Right forelimb (tissue), 1 donor: ENCODE results near the gene DOCK9.

ENCODE experiments used
- DNase-seq: peaks from one replicate; pipeline ENCODE4 v3.0.0-alpha.2; 2018

The DOCK9 gene

DNA sequence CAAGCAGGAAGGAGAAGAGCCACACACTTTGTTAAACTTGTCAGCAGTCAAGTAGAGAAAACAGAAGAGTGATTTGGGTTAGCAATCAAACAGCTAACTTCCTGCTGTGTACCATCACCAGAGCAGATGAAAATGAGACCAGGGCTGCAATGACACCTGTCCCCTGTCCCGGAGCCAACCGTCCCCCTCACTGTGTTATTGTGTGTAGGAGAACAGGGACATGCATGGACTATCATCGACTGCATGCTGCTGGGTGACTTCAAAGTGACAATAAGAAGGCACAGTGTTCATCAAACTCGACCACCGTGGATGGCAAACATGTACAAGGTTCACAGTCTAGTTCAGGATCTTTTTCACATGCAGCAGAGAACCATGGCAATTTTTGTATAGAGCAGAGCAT is 131.3 kb downstream of the DOCK9 start:
- no peak for DNase-seq

DNA sequence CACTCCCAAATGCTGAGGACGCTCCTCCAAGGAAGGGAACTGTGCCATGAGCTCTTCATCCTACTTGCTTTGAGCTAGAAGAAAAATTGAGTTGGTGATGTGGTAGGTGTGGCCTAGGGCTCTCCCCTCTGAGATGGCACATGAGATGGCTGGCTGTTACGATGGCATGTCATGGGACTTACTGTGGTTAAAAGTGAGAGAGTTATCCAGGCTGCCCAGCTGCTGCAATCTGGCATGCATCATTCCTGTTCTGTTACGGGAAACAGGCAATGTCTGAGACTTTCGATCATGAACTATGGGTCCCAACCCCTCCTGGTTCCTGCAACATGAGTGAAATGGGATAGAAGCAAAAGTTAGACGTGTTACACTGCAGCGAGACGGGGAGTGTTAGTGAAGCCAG is 132.1 kb downstream of the DOCK9 start:
- peak; percentile 58 for DNase-seq

DNA sequence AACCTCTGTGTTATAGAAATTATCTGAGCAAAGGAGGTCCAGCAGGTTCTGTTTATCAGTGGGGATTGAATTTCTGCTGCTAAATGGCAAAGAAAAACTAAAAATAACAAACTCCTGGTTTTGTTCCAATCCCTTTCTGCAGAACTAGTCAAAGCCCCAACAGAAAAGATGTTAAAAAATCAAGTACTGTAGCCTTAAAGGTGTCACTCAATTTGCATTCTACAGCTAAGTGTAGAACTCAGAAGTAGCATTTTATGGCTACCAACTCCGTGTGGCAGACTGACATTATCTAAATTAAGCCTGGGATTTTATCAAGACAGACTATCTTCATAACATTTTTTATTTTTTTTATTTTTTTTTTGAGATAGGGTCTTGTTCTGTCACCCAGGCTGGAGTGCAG is 133.8 kb downstream of the DOCK9 start:
- no peak for DNase-seq

DNA sequence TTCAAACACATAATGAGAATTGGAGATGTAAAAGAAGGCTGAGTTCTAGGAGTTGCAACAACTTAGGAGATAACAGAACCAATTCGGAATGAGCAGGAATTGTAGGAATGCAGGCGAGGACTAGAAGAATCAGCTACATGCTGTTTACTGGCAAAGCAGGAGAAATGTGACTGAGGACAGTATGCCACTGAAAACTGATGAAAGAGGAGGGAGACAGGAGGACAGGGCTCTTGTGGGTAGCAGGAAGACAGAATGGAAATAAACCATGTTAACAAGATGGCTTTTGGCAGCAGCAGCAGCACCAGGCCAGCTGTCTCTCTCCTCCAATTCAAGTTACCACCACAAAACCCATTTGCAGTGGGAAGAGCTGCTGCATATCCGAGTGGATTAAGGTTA is 134.4 kb downstream of the DOCK9 start:
- no peak for DNase-seq

DNA sequence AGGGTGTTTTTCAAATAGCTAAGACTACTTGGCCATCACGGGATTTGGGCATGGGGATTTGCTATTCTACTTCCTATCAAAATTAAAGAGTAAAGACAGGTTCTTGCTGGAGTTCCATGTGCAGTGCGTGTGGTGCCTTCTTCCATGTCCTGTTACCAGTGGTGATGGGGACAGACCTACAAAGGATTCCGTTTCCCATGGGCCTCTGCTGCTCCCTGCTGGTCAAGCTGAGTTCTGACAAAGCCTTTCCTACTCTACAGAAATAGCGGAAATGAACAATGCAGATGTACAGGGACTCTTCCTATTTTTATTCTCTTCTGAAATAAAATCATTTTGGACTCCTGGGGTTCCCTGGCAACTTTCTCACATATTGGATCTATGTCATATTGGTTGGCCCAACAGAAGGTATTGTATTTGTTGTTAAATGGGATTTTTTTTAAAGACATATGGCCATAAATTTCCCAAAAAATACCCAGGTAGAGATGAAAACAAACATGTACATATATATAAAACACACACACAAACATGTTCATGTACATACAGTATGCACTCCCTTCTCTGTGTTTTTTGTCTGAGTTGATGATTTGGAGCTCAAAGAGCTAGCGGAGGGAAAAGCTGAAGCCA is 134.9 kb downstream of the DOCK9 start:
- DNase-seq = peak; percentile 86

DNA sequence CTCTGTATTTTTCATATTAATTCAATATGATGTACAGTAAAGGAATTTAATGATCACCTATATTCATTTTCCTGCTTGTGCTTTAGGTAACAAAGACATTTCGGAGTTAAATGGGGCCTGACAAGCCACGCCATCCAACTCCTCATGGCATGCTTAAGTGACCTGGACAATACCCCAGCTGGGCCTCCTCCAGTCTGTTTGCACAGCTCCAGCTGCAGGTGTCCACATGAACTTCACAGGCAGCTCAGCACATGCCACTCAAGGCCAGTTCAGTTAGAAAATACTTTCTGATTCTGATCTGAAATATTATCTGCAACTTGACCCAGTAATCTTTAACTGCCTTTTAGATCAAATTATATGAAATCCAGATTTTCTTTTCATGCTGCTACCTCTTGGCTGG is 135.8 kb downstream of the DOCK9 start:
- no peak for DNase-seq

DNA sequence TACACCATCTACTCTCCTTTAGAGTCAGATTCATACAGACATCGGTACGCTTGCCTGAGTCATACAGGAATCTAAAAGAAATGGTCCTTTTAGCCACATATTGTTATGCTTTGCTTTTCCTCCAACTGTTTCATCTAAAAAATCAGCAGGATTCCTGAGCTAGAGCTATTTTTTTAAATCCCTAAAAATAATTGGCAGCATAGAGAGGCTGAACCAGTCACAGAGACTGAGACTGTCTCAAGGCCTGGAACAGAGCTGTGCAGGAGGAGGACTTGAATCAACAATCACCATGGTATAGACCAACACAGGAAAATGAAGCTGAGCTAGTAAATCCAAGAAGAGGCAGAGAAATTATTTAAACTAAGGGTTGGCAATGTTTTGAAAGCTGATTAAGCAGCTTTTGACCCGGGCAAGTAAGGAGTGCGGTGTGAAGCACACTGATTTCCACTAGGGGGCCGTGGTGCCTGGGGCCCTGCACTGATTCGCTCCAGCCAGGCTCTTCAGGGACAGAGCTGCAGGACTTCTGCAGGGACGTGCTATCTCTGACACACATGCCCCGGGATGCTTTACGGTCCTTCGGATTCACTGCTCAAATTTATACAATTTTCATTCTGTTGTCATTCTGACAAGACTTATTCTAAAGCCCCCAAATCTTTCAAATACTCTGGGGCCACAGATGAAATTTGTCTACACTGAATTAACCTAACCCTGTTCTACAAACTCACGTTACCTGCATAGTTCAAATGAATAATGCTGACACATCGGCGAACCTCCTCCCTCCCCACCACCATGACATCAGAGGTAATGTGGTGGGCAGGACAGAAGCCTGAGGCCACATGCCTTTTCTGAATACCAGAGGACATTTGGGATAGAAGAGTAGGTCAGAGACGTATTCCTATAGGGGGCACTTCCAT is 137.8 kb downstream of the DOCK9 start:
- DNase-seq = no peak

DNA sequence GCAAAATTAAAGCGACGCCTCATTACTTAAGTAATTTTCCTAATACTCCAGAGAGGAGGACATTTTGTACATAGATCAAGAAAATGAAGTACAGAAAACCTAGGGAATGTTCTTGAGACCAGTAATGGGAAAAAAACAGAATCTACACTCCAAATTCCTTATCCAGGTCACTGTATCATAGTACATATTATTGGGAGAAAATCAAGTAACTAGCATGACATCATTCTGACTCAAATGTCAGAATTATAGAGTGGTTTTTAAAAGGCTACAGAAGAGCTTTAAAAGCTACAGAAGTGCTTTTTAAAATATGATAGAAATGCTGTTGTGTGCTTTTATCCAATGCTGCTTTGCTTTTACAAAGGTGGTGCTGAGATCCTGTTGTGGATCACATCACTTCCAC is 139.1 kb downstream of the DOCK9 start:
- no peak for DNase-seq

DNA sequence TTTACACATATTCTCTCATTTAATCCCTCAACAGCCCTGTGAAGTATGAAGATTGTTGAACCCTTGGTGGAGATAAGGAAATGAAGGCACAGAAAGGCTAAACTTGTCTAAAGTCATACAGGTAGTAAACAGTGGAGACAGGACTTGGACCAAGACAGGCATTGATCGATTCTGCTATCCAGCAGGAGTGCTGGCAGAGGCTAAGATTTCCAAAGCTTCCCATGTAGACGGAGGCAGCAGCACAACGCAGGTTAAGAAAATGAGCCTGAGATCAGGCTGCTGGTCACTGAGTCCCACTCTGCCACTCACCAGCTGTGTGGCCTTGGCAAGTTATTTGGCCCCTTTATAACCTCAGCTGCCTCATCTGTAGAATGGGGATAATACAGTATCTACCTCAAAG is 140.0 kb downstream of the DOCK9 start:
- no peak for DNase-seq

DNA sequence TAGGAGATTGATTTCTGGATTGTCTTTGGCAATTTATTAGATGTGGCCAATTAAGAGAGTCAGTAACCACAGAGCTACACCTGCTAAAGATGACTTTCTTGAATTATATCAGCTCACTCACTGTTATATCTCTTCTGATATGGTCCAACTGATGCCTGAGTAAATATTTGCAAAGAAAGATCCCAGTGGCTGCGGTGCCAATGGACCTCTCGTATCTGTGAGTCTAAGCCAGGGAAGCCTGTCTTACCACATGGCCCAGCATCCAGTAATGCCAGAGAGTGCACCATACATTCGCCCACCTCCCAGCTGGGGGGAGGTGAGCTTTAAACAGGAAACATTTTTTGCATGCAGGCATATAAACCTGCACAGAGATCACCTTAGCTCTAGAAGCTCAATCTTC is 142.7 kb downstream of the DOCK9 start:
- DNase-seq = no peak

DNA sequence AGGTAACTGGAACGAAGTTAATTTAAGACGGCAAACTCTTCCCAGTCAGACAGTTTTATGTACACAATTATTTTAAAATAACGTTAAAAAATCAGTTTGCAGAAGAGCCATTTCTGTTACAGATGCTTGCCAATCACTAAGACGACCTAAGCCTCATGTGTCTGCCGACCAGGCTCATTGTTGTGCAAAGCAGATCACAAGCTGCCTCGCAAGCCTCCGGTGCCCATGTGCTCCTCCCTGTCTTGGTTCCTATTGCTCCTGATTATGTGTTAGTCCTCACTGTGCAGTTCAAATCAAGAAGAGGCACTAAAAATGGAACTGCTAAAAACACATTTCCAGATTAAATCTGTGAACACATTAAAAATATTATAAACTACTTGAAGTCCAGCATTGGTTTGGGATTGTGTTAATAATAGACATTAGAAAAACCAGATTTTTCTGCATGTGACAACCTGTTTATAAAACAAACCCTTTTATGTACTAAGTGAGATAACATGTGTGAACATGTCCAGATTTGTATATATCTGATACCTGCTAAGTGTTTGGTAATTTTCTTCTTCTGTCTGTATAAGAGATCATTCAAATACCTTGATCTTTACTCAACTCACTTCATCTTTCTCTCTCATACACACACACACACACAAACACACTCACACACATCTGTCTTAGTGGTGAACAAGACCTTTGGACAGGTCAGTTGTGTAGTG is 143.5 kb downstream of the DOCK9 start:
- no peak for DNase-seq

DNA sequence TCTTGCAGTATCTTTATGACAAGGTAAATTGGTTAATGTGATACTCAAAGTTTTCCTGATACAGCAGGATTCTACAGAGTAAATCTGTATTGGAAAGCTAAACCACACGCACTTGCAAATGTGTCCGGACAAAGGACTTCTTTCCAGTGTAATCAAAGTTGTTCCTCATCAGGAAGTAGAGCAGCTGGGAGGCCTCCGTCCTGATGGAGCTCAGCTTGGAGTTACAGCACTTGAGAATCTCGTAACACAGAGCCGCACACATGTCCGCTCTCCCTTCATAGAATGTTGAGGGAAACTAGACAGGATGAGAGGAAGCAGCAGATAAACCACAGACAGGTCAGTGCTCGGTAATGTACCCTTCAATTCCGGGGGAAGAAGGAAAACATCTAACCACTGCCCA is 146.6 kb downstream of the DOCK9 start:
- DNase-seq = no peak

DNA sequence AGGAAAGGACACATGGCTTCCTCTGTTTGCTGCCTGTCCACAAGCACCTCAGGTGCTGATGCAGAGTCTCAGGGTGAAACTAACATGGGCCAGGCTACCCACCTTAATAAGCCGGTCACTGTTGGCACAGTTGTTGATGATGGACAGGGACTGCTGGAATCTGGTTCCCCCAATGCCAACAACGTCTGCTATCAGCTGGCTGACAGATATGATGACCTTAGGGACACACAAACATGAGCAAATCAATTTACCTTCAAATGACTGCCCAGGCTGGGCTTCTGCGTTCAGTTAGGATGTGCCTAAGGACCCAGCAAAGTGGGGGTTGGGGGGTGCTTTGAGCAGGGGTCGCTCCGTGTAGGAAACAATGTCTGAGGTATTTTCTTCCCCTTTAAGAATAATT is 148.3 kb downstream of the DOCK9 start:
- DNase-seq = no peak

DNA sequence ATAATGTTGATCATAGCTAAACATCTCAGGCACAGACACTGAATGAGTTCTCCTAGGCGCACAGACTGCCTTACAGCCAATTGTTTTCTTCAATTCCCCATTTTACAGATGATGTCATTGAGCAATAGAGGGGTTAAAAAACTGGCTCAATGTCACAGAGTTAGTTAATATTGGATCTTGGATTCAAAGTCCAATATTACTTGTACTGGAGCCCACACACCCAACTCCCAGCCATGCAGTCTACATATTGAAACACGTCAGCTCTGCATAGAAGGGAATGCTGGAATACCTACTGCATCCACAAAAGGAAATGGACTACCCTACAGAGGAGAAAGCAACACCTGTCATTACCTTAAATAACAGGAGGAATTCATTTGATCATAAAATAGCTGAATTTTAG is 149.2 kb downstream of the DOCK9 start:
- DNase-seq = no peak

DNA sequence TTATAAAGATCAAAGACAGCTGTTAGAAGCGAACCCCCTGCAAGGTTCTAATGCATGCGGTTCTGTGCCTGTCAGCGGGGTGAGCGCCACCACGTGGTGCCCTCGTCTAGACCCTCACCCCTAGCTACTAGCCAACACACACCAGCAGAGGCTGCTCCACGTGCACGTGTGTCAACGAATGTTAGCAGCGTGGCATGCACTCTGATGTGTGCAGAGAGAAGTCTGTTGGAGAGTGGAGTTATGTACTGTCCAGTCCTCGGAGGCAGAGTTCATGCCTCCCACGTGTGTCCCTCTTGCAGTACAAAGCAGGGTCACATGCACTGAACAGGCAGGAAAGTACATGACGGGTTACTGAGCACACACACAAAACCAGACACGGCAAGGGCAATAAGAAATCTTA is 150.4 kb downstream of the DOCK9 start:
- DNase-seq = no peak

DNA sequence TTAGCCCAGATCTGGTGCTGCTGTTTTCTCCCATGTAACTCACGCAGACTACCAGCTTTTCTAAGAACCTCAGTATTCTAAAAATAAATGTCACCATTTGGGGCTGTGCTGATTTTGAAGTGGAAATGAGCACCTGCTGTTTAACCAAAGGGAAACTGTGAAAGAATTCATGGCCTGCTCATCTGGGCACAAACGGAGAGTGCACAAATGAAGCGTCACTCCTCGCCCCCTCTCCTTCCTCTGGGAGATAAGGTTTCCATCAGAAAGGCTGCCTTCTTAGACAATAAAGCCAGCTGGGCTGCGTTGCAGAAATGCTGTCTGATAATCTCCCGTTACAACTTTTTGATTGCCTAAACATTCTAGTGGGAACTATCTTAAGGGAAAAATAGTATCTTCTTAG is 151.7 kb downstream of the DOCK9 start:
- DNase-seq = no peak

DNA sequence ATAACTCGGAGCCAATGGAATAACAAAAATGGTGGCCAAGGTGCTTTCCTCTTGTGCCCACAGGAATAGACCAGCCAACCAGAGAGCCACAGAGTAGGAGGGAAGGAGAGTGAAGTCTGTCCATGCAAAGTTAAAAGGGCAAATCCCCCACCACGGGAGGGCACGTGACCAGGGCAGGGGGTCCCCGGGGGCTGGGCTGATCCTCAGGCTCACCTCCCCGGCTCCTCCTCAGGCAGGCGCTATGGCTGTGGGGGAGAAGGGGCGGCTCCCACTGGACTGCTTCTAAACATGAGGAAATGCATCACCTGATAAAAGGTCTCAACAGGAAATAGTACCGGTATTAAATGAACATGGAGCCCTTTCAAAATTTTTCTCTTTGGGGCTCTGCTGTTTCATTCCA is 152.2 kb downstream of the DOCK9 start:
- no peak for DNase-seq

DNA sequence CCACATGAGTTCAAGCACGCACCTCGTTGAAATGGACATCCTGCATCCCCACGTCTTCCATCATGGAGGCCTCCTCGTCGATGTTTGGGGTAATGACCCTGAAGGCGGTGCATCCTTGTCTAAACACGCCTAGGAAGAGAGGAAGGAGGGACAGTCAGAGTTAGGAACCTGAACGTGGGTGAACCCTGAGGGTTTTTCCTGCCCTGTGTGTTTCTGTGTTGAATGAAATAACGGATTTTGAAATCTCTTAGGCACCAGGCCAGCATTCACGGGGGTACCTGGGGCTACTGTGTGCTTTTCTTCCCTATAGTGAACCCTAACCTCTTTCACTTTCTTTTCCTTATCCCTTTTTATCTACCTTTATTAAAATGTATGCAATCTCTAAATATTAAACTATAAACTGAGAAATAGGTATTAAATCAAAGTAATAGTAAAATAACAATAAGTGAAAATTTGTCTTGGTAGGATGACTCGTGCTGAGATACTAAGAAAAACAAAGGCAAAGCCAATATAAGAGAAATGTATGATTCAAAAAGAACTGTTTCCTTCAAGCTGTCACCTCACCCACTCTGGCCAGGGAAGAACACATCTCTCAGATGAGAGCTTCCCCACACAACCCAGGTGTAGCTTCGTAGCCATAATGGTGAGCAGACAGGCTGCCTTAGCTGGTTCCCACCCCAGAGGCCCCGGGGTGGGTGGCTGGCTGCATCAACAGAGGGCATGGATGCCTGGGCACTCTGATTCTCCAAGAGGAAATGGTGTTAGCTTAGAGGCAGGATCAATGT is 153.3 kb downstream of the DOCK9 start:
- no peak for DNase-seq

DNA sequence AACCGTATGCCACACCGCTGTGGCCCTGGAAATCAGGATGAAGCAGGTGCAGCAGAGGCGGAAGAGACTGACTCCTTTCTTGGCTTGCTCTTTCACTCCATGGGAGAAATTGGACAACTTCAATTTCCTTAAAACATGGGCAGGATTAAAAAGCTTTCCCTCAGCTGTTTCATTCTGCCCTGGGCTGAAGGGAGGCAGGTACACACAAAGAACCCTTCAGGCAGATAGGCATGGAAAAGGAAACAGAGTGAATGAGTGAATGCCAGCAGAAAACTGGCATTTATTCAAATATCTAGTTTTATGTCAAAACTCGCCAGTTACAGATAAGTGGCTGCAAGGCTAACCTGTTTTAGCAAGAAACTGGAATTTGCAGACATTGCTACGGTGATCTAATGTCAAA is 154.4 kb downstream of the DOCK9 start:
- no peak for DNase-seq

DNA sequence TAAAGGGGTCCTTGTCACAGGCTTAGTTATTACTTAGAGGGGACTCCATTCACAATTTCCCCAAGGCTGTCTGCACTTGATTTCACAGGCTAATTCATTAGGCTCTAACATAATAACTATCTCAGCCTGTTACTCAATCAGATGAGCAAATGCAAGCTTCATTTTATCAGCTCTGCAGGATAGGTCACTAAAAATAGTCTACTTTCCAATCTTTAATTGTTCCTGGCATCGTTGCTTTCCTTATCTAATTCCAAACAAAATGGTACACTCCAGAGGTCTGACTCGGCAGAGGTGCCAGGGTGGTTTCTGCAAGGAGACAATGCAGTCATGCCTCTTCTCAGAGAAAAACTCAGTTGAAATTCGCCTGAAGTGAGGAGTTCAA is 155.6 kb downstream of the DOCK9 start:
- DNase-seq = no peak

DNA sequence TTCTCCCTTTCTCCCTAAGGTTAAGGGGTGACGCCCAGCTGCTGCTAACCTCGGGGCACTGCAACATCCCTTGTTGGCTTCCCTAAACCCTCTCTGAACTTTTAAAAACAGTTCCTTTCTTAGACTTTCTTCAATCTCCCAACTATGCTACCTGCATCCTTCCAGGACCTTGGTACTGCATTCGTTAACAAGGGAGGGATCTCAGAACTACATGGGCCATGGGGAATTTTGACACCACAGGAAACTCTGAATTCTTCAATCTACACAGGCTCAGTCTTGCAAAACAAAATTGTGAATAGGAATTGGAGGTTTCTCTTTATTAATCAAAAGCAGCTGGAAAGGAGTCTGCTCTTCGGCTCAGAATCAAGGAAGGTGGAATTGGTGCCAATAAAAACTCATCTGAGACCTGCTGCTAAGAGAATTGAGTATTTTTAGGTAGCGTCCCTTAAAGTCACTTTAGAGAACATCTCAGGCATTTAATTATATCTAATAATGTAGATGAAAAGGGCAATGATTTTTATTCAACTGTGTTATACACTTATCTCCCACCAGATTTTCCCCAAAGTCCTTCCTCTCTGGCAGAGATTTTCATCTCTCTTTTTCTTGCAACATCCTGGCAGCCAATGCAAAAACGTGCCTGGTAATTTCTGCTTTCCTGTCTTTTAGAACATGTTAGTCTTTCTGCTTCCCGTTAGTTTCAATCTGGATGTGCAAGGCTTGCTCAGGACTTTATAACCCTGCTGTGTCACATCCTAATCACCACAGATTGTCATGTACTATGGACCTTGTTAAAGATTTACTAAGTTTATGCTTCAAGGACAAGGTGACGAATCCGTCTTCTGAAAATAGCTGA is 156.3 kb downstream of the DOCK9 start:
- no peak for DNase-seq

DNA sequence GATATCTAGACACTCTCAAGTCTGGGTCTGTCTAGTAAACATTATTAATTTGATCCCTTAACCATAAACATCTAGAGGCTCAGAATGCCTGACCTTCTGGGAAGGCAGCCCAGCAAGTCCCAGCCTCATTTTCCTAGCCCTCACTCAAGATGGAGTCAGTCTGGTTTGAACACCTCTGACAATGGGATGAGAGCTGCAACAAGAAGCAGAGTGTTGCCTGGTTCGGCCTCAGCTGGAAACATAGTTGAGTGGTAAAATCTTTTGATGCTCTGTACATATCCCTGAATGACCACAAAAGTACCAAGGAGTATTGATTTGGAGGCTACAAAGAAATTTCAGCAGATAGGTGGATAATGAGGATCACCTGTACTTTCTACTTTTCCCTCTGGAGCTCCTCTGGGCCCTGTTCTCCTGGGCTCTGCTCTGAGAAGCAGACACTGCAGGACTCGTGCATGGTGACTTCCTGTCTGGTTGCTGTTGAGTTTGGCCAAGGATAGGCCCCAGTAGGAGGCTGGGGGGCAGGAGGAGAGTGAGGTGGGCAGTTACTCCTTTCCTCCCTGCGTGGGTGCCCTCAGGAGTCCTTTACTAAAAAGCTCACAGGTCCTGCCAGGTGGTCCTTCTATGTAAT is 157.0 kb downstream of the DOCK9 start:
- no peak for DNase-seq
